ENCODE measurements around the gene CELA3A.
"Not testable (repeated sequence)": the region's sequence is repeated elsewhere in the genome, so short reads cannot be mapped to it uniquely, and the experiment has no call there.

CELA3A gene, protein sequence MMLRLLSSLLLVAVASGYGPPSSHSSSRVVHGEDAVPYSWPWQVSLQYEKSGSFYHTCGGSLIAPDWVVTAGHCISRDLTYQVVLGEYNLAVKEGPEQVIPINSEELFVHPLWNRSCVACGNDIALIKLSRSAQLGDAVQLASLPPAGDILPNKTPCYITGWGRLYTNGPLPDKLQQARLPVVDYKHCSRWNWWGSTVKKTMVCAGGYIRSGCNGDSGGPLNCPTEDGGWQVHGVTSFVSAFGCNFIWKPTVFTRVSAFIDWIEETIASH

DNA sequence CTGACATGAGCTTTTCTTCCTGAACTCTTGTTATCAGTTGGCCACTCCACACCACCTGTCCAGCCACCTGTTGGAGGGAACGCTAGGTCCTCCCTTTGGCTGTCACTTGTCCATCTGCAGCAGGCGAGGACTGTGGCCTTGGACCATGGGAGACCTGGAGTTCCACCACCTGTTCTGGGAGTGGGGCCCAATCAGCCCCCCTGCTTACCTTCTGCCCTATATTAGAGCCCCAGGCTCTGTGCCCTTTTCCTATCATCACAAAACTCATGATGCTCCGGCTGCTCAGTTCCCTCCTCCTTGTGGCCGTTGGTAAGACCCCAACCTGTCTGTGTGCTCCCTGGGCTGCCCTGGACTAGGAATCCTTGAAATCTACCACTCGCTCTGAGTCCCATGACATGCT is at the start of gene CELA3A:
TSS of gene CELA3A (plus strand) at position 249 of the 400 bp plus-strand sequence. CDS start at position 267, 18 bp downstream.
- DNase-seq, result no peak

DNA sequence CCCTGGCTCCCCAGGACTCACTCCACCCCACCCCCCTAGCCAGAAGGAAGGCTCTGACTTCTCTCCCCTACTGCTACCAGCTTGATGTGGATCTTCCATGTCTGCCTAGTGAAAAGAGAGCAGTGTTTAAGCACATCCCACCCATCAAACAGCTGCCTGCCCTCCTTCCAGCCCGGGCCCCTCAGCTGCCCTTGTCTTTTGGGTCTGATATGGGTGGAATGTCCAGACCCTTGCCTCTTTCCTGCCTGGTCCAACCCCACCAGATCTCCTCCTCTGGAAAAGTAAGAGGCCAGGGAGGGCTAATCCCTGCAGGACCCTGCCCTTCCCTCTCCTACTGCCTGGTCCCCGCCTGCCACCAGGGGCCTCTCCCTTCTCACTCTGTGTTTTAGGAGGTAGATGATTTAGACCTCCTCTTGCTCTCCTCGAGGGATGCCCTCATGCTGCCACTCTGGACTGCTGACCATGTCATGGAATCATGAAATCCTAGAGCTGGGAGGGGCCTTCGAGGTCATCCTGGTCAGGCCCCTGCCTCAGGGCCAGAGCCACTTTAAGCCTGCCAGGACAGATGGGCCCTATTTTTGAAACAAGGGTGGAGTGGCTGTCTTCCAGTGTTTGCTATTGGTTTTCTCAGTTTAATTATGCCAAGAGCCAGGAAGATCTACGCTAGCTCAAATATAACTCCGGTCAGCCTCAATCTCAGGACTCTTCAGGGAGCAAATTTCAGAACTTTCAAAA is 48.5 kb upstream of the CELA3A start:
- no peak for DNase-seq

DNA sequence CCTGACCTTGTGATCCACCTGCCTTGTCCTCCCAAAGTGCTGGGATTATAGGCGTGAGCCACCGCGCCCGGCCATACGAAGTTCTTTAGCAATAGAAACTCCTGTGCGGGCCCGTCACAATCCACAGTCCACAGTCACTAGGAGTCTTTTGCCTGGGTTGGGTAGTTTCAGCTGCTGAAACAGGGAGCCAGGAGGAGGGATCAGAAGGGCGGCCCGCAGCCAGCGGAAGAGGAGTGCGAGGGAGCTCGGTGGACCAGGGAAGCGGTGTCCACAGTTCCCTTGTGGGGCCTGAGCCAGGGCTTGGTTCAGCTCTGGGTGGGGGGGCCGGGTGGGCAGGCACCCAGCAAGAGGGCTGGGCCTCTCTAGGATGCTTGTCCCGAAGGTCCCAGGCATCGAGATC is 46.4 kb upstream of the CELA3A start:
- DNase-seq, result no peak

DNA sequence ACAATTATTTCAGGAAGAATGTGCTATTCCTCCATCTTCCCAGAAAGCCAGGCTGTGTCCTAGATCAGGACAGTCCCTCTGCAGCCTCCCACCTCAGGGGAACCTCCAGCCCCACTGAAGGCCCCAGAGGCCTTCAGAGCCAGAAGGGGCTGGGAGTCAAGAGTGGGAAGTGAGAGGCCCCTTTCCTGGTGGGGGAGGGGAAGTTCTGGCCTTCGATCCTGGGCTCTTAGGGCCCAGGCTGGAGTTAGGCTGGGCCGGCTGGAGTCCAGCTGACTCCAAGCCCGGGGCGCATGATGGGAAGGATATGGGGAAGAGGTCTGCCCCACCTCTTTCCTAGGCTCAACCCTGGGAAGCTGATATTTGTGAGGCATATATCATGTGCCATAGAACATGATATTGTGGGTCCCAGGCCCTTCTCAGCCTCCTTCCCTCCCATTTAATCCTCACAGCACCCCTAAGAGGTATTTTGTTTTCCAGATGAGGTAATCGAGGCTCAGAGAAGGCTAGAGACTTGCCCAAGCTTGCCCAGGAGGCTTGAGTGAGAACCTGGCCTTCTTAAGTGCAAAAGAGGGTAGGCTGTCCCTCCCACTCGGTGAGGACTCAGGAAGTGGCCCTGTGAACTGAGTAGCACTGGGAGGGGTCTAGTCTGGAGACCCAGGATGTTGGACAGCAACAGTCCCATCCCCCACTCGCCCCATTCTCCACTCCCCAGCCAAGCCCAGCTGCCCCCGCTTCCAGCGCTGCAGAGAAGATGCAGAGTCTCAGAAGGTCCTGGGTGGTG is 45.8 kb upstream of the CELA3A start:
- DNase-seq, result no peak

DNA sequence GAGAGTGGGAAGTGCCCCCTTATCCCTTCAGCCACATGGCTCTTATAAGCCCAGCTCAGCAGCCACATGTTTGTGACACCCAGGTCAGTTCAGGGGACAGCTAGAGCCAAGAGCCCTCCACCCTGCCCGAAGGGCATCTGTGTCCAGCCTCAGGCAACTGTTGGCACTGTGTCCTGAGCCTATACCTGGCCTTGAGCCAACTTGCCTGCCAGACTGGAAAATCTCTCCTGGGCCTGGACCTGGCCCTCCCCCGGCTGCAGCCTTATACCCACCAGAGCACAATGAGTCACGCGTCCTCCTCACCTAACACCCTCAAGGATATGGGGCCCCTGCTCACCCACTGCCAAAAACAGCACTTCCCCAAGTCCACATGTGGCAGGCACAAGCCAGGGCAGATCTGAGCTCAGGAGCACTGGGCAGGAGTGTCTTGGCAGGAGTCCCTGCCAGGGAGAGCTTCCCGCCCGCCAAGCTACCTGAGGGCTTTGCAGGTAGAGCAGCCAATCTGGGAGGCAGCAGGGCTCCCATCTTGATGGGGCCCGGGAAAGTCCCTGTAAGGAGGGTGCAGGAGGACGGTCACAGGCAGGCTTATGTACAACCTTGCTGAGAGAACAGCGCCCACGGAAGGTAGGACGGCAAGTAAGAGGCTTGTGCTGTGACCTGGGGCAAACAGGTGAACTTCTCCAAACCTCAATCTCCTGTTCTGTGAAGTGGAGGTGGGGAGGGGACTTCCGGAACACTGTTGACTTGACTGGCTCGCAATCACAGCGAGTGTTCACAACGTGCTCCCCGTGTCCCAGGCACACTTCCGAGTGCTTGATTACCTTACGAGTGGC is 44.5 kb upstream of the CELA3A start:
- DNase-seq, result no peak

DNA sequence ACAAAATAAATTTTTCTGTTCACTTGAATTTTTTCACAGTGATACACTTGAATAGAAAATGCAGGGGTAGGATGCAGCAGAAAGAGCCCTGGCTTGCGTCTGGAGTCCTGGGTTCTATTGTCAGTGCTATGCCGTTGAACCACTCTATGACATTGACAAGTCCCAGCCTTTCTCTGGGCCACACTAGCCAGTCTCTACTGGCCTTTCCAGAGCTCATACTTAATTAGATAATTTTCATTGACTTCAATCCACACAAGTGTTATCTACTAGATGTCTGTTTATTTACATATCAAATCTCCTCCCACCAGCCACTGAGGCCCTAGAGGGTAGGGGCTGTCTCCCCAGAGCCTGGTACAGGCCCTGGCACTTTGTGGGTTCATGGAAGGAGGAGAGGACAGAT is 40.1 kb upstream of the CELA3A start:
- no peak for DNase-seq

DNA sequence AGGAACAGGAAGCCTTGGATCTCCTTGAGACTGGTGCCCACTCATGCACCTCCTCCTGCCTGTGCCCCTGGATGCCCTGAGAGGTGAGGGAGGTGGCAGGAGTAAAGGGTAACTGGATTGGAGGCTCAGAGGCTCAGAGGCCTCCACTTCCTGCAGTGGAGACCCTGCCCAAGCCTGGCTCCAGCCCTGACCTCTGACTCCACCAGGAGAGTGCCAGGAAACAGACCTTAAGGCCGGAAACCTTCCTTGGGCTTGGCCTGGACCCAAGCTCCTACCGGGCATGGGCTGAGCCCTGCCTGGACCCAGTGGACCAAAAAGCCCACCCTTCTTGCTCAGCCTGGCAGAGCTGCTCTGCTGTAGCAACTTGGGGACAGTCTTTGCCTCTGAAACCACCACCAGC is 39.7 kb upstream of the CELA3A start:
- no peak for DNase-seq

DNA sequence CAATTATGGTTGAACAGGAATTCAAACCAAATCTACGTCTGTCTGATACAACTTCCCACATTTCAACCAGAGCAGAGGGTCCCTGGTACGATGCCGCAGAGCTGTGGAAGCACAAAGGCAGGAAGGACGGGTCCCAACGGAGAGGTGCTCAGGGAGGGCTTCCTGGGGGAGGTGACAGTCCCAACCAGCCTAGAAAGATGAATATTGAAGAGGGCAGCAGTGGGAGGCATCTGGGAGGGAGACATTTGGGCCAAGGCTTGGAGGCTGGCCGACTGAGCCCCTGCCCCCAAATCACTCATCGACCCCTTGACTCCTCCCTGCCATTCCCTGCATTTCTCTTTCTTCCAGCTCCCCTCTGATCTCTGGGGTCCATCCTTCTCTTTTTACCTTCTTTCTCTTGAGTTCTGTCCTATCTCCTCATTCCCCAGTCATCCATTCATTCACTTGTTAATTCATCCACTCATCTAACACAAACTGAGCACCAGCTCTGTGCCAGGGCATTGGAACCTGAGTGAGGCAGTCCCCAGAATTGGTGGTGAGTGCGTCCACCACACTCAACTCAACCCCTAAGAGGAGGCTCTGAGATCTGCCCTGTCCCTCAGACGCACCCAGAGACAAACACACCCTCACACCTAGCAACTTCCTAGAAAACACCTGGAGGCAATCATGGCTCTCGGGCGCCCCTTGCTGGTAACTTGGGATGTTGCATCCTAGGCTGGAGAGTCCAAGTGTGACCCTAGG is 37.8 kb upstream of the CELA3A start:
- DNase-seq, result peak in 1 of 2 experiments; percentile 68

DNA sequence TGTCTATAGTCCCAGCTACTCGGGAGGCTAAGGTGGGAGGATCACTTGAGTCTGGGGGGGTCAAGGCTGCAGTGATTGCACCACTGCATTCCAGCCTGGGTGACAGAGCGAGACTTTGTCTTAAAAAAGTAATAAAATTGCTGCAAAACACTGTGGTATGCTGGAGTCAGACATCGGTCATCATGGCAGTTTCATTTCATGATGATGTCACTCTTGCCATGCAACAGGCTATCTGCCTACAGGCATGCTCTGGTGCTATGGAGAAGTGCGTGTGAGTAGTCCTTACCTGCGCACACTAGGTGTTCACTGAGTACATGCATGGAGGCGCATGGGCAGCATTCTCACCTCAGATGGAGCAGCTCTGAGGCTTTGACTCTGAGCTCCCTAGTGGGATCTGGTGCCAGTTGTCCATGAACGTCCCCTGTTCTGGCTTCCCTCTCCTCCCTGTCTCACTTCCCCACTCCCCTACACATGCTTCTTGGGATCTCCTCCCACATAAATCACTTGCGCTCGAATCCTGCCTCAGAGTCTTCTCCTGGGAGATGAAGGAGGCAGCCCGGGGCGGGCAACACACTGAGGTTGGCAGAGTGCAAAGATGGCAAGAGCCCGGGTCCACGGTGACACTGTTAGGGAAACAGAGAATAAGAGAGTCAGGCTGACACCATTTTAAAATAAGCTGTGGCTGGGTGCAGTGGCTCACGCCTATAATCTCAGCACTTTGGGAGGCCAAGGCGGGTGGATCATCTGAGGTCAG is 35.0 kb upstream of the CELA3A start:
- DNase-seq, result no peak

DNA sequence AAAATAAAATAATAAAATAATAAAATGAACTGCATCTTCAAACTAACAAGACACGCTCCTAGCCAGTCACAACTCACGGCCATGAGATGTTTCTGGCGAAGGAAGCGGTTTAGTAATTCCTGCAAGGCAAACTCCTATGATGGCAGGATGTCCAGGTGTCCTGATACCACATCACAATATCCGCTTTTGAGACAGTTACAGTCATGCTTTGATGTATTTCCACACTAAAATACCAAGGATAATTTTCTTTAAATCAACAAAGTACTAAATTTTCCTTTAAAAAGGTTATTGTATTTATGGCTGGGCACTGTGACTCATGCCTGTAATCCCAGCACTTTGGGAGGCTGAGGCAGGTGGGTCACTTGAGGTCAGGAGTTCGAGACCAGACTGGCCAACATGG is 34.2 kb upstream of the CELA3A start:
- not testable (repeated sequence) for DNase-seq

DNA sequence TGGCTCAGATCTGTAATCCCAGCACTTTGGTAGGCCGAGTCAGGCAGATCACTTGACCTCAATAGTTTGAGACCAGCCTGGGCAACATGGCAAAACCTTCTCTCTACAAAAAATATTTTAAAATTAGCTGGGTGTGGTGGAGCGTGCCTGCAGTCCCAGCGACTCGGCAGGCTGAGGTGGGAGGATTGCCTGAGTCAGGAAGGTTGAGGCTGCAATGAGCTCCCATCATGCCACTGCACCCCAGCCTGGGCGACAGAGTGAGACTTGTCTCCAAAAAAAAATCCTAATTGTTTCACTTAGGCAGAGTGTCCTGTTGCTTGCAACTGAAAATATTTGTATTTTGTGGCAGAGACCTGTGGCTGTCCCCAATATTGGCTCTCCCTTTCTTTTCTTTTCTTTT is 32.4 kb upstream of the CELA3A start:
- not testable (repeated sequence) for DNase-seq

DNA sequence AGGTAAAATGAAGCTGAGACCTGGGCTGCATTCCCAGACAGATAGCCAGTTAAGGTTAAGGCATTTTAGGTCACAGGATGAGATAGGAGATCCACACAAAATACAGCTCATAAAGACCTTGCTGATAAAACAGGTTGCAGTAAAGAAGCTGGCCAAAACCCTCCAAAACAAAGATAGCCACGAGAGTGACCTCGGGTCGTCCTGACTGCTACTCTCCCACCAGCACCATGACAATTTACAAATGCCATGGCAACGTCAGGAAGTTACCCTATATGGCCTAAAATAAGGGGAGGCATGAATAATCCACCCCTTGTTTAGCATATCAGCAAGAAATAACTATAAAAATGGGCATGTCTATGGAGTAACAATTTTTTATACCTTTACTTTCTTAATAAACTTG is 30.9 kb upstream of the CELA3A start:
- DNase-seq, result not testable (repeated sequence)

DNA sequence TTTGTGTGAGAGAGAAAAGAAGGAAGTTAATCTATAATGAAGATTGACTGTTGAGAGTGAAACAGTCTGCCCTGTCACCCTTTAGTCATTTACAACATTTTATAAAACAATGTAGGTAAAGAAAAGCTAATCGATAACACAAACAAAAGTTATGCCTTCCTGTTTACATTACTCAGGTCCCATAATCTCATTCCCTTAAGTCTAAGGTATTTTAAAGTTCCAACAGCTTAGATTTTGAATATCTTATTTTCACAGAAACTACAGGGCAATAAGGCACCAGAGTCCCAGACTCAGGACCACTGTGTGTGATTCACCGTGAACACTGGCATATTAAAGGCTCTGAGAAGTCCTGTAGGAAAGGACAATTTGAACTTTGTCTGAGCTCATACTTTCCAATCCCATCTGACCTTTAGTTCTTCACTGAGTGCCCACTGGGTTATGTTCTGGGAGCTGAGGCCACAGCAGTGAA is 28.4 kb upstream of the CELA3A start:
- not testable (repeated sequence) for DNase-seq

DNA sequence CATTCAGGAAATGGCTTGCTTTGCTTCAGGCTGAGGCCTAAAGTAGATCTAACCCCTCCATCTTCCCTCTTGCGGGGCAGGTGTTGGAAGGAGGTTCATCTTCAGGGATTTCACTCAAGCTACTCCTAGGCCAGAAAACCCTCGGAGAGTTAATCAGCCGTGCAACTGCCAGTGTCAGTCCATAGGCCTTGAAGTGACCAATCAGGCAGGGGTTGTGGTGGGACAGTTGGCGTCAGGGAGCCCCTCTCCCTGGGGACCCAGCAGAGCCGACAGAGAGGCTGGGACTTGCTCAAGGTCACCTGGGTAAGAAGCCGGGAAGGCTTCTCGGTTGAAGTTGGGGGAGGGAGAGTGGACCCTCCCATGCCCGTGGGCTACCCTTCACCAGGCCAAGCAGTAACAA is 27.5 kb upstream of the CELA3A start:
- DNase-seq, result not testable (repeated sequence)

DNA sequence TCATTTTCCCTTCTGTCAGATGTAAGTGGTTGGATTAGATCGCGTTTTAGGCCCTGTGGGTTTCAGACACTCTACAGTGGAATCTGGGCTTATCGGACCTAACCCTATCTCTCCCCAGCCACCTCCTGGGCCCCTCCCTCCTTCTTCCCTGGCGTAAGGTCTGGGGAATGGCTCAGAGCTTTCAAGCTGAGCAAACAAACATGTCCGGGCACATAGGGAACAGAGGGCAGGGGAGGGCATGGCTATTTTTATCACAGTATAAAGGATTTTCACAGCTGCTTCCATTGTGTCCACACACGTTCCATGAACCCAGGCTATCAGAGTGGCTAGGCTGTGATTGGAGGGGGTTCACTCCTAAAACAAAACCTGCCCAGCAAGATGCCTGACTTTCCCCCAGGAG is 26.8 kb upstream of the CELA3A start:
- not testable (repeated sequence) for DNase-seq

DNA sequence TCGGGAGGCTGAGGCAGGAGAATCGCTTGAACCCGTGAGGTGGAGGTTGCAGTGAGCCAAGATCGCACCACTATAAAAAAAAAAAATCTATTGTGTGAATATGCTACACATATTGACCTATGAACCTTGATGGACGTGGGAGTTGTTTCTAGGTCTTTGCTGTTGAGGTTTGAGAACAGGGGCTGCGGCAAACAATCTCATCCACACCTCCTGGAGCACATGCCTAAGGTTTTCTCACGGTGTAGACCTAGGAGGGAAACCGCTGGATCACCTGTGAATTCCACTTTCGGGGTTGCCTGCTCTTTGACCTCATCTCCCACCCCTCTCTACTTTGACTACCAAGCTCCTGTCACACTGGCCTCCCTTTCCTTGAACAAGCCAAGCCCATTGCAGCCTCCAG is 26.2 kb upstream of the CELA3A start:
- not testable (repeated sequence) for DNase-seq

DNA sequence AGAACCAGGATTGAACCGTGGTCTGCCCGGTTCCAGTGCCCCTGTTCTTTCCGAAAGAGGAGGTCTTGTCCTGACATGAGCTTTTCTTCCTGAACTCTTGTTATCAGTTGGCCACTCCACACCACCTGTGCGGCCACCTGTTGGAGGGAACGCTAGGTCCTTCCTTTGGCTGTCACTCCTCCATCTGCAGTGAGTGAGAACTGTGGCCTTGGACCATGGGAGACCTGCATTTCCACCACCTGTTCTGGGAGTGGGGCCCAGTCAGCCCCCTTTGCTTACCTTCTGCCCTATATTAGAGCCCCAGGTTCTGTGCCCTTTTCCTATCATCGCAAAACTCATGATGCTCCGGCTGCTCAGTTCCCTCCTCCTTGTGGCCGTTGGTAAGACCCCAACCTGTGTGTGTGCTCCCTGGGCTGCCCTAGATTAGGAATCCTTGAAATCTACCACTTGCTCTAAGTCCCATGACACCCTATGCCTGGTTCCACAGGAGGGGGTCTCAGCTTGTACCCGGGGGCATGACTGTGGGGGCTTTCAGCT is 24.7 kb upstream of the CELA3A start, which contains the start of gene CELA3B:
TSS of gene CELA3B (plus strand) at position 320 of the 537 bp plus-strand sequence. CDS start at position 338, 18 bp downstream.
- not testable (repeated sequence) for DNase-seq

DNA sequence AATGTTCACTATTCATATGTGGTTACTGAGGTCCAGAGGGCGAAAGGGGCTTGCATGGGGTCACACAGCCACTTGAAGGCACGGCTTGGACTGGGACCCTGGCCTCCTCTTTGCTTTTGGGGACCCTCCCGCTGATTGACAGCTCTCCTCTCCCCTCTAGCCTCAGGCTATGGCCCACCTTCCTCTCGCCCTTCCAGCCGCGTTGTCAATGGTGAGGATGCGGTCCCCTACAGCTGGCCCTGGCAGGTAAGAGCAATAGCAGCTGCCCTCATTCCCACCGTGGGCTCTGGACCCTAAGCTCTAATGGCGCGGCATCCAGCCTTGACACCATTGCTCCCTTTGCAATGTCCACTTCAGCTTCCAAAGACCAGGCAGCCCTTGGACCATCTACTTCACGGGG is 23.2 kb upstream of the CELA3A start:
- not testable (repeated sequence) for DNase-seq

DNA sequence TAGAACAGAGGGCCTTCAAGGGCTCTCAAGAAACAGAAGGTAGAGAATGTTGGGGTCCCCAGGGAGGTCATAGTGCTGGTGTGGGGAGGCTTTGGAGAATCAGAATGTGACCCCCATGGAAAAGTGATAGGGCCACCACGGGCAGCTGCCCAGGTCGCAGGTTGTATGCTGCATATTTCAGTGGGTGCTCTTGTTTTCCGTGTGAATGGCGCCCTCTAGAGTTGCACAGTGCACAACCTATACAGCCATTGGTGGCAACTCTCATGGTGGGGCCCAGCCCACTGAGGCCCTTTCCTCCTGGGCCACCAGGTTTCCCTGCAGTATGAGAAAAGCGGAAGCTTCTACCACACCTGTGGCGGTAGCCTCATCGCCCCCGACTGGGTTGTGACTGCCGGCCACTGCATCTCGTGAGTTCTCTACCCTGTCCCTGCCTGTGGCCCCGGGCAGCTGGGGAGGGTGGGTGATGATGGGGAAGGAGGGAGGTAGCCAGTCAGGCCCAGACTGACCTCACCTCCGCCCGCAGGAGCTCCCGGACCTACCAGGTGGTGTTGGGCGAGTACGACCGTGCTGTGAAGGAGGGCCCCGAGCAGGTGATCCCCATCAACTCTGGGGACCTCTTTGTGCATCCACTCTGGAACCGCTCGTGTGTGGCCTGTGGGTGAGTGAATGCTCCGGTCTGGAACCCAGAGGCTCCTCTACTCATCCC is 20.8 kb upstream of the CELA3A start:
- DNase-seq, result peak in 1 of 2 experiments; percentile 6

DNA sequence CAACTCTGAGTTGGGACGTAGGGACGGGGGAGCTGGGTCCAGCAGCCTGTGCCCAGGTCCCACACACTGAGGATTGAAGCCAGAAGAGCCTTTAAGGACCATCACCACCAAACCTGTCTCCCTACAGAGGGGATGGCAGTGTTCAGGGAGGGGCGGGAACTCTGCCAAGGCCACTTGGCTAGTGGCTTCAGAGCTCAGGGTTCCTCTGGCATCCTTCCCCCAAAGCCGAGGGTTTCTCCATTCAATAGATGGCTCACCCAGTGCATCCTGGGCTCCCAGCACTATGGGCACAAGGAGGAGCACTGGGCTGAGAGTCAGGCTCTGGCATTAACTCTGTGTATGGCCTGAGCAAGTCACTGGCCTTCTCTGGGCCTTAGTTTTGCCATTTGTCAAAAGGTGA is 20.2 kb upstream of the CELA3A start:
- not testable (repeated sequence) for DNase-seq

Data from NCI-H524 (cell line).